Measurements from ENCODE around the gene FAM222A. TPM values are rescaled to one million over a fixed set of nuclear protein-coding genes. Genes with fewer than 3 reads are reported as not detected.

The FAM222A gene
- polyA plus RNA-seq, 3 donors, result 0.09 TPM; not detected in 2

DNA sequence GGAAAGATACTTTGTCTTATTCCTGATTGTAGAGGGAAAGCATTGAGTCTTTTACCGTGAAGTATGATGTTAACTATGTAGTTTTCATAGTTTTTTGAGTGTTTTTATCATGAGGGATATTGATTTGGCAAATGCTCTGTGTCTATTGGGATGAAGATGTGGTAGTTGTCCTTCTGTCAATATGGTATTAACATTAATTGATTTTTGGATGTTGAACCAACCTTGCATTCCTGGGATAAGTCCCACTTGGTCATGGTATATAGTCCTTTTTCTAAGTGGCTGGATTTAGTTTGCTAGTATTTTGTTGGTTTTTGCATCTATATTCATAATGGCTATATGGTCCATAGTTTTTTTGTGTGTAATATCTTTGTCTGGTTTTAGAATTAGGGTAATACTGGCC is 42.8 kb downstream of the FAM222A start:
- peaks cover 4 to 6% (median 5%) of the 10 kb centered on the region in 3 donors for H3K27me3 Mint-ChIP-seq (ENCODE audit: low read depth in 3 of 3)
- peaks cover 12 to 30% (median 21%) of the 10 kb centered on the region in 7 donors for H3K9me3 Mint-ChIP-seq
- H3K27ac Mint-ChIP-seq, result no peak overlapping the region
- Histone ChIP-seq H2AFZ (ENCODE audit: insufficient read depth, low read depth, low read length, poor library complexity, severe bottlenecking) (no peak overlapping the region), H3K4me3 (replicated peaks in 1 of 3; ENCODE audit: low read depth in 2 of 3, low read length in 3 of 3) (no peak overlapping the region), H3K4me2 (replicated peaks; ENCODE audit: extremely low read depth, low read length, poor library complexity, severe bottlenecking) (no peak overlapping the region), H4K20me1 (ENCODE audit: insufficient read depth, low read length) (no peaks in the 10 kb centered on the region), H3K36me3 (replicated peaks in 1 of 2; ENCODE audit: control insufficient read depth in 1 of 2, insufficient read depth in 2 of 2, low read length in 2 of 2) (no peaks in the 10 kb centered on the region), H3K79me2 (ENCODE audit: insufficient read depth, low read length) (no peaks in the 10 kb centered on the region), H3K4me1 (ENCODE audit: control insufficient read depth in 1 of 2, insufficient read depth in 2 of 2, low read length in 2 of 2) (peaks cover 0 to 12% of the 10 kb centered on the region in 2 donors), H3K9me3 (replicated peaks in 1 of 2; ENCODE audit: control insufficient read depth in 1 of 2, insufficient read depth in 1 of 2, low read length in 2 of 2) (peaks cover 9 to 20% of the 10 kb centered on the region in 2 donors), H3K27me3 (ENCODE audit: control insufficient read depth in 2 of 2, insufficient read depth in 2 of 2, low read length in 2 of 2) (no peaks in the 10 kb centered on the region), H3K27ac (ENCODE audit: low read depth in 1 of 2, low read length in 2 of 2) (no peak overlapping the region), H3K9ac (ENCODE audit: insufficient read depth, low read length, poor library complexity, severe bottlenecking) (no peak overlapping the region)
- H3K36me3 Mint-ChIP-seq, result no peaks in the 10 kb centered on the region
- intact Hi-C loops (cut with micrococcal nuclease), result no loop called here
- no peak overlapping the region for H3K4me3 Mint-ChIP-seq
- no CpG with 5 or more reads among the region's 1 CpG for WGBS (ENCODE audit: insufficient coverage)
- TF ChIP-seq, protein P1, sequence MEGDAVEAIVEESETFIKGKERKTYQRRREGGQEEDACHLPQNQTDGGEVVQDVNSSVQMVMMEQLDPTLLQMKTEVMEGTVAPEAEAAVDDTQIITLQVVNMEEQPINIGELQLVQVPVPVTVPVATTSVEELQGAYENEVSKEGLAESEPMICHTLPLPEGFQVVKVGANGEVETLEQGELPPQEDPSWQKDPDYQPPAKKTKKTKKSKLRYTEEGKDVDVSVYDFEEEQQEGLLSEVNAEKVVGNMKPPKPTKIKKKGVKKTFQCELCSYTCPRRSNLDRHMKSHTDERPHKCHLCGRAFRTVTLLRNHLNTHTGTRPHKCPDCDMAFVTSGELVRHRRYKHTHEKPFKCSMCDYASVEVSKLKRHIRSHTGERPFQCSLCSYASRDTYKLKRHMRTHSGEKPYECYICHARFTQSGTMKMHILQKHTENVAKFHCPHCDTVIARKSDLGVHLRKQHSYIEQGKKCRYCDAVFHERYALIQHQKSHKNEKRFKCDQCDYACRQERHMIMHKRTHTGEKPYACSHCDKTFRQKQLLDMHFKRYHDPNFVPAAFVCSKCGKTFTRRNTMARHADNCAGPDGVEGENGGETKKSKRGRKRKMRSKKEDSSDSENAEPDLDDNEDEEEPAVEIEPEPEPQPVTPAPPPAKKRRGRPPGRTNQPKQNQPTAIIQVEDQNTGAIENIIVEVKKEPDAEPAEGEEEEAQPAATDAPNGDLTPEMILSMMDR (IDR thresholded peaks at IDR 0.05), result no peak
- DNase-seq, result no peak
- peaks cover 9% of the 10 kb centered on the region for H3K4me1 Mint-ChIP-seq

DNA sequence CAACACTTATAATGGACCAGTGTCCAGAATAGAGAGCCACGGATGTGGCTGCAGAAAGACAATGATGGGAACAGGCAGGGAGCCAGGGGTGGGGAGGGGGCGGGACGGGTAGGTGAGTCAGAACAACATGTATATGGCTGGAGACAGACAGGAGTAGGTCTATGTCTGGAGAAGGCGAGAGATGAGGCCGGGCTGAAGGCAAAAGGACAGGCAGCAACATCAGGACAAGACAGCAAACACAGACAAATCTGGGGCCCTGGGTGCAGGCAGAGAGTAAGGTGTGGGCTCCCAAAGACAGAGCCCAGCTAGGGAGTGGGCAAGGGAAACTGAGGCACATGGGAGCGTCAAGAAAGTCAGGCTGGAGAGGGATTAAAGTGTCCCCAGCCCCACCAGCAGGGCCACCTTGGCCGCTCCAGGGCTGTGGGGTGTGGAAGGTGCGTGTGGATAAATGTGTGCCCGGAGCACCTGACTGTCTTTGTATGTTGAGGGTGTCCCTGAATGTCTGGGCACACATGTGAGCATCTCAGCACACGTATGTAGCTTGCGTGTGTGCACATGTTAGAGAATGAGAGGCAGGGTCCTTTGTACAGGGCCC is 44.1 kb downstream of the FAM222A start:
- Mint-ChIP-seq H3K4me3 (no peak overlapping the region), H3K27ac (no peak overlapping the region), H3K27me3 (ENCODE audit: low read depth in 3 of 3) (peaks cover 5 to 8% (median 7%) of the 10 kb centered on the region in 3 donors), H3K9me3 (peaks cover 12 to 27% (median 21%) of the 10 kb centered on the region in 7 donors), H3K36me3 (no peaks in the 10 kb centered on the region), H3K4me1 (peaks cover 16% of the 10 kb centered on the region)
- Histone ChIP-seq H3K27me3 (ENCODE audit: control insufficient read depth in 2 of 2, insufficient read depth in 2 of 2, low read length in 2 of 2) (no peaks in the 10 kb centered on the region), H2AFZ (ENCODE audit: insufficient read depth, low read depth, low read length, poor library complexity, severe bottlenecking) (no peak overlapping the region), H3K4me1 (ENCODE audit: control insufficient read depth in 1 of 2, insufficient read depth in 2 of 2, low read length in 2 of 2) (peaks cover under 1 to 16% of the 10 kb centered on the region in 2 donors), H3K27ac (ENCODE audit: low read depth in 1 of 2, low read length in 2 of 2) (no peak overlapping the region), H3K9me3 (replicated peaks in 1 of 2; ENCODE audit: control insufficient read depth in 1 of 2, insufficient read depth in 1 of 2, low read length in 2 of 2) (peaks cover 9 to 12% of the 10 kb centered on the region in 2 donors), H3K36me3 (replicated peaks in 1 of 2; ENCODE audit: control insufficient read depth in 1 of 2, insufficient read depth in 2 of 2, low read length in 2 of 2) (no peaks in the 10 kb centered on the region), H3K4me2 (replicated peaks; ENCODE audit: extremely low read depth, low read length, poor library complexity, severe bottlenecking) (no peak overlapping the region), H3K9ac (ENCODE audit: insufficient read depth, low read length, poor library complexity, severe bottlenecking) (no peak overlapping the region), H3K4me3 (replicated peaks in 1 of 3; ENCODE audit: low read depth in 2 of 3, low read length in 3 of 3) (no peak overlapping the region), H3K79me2 (ENCODE audit: insufficient read depth, low read length) (no peaks in the 10 kb centered on the region), H4K20me1 (ENCODE audit: insufficient read depth, low read length) (no peaks in the 10 kb centered on the region)
- intact Hi-C loops (cut with micrococcal nuclease), result no loop called here
- DNase-seq, result no peak
- TF ChIP-seq, protein P1 (IDR thresholded peaks at IDR 0.05), result no peak
- WGBS (ENCODE audit: insufficient coverage), result 93% methylated on average over 9 of the region's 11 CpGs
